Retina (tissue), 1 donor: Measurements from ENCODE around the gene SRGAP1.
A peak's percentile ranks its signal among the peaks of the same experiment; 100 is the strongest.
"Not testable (repeated sequence)": the region's sequence is repeated elsewhere in the genome, so short reads cannot be mapped to it uniquely, and the experiment has no call there.

Source experiments
- DNase-seq: peaks from one replicate; pipeline ENCODE4 v3.0.0-alpha.2; 2016

SRGAP1 gene

DNA sequence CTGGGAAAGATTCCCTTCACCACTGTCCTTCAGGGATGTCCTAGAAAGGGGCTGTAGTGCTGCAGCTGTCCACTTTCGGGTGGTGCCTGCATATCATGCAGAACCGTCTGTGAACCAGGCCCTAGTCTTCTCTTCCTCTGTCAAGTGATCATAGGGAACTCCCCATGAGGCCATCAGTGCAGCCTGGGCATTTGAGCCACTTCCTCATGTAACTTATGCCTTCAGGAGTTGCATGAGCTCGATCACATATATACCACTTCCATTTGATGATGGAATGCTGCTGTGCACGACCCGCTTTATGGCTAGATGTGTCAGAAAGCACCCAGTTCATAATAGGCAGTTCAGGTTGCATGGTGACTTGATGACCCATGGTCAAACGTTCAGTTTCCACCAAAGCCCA lies 287.0 kb downstream of the SRGAP1 start:
- not testable (repeated sequence) for DNase-seq

DNA sequence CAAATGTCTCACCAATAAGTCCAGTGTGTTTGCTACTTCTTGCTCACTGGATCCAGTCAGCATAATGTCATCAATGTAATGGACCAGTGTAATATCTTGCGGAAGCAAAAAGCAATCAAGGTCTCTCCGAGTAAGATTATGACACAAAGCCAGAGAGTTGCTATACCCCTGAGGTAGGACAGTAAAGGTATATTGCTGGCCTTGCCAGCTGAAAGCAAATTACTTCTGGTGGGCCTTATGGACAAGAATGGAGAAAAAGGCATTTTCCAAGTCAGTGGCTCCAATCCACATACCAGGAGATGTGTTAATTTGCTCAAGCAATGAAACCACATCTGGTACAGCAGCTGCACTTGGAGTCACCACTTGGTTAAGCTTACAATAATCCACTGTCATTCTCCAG lies 288.2 kb downstream of the SRGAP1 start:
- DNase-seq = not testable (repeated sequence)

- DNase-seq = no peak
These were observed 292.6 kb downstream of the SRGAP1 start for GRCh38 chr12:64137117-64137516.

DNA sequence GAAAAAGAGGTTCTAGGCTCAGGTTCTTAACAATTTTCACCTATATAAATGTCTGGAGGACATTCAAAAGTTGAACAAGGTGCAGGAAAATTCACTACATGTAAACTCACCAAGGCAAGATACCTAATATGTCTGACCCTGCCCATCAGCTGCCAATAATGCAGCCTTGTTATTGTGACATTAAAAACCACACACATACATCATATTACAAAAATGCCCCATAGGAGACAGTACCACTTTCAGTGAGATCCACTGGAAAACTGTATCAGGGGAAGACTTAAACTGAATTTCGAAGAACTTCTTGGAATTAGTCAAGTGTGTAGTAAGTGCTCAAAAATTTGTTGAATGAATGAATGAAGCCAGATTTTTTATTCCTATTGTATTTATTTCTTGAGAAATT lies 294.5 kb downstream of the SRGAP1 start:
- DNase-seq = no peak

DNA sequence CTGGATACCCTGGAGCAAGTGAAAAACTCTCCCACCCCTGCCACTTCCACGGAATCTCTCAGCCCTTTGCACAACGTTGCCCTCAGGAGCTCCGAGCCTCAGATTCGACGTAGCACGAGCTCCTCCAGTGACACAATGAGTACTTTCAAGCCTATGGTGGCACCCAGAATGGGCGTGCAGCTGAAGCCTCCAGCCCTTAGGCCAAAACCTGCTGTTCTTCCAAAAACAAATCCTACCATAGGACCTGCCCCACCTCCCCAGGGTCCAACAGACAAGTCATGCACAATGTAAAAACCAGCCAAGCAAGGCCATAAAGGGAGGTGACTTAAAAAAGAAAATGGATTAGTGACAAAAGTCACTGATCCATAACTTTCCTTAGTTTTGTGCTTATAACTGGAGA lies 297.9 kb downstream of the SRGAP1 start:
- DNase-seq = no peak

- DNase-seq = no peak
These were observed 298.3 kb downstream of the SRGAP1 start for GRCh38 chr12:64142784-64143183.

- DNase-seq = no peak
These were observed 300.7 kb downstream of the SRGAP1 start for GRCh38 chr12:64145226-64145625.

DNA sequence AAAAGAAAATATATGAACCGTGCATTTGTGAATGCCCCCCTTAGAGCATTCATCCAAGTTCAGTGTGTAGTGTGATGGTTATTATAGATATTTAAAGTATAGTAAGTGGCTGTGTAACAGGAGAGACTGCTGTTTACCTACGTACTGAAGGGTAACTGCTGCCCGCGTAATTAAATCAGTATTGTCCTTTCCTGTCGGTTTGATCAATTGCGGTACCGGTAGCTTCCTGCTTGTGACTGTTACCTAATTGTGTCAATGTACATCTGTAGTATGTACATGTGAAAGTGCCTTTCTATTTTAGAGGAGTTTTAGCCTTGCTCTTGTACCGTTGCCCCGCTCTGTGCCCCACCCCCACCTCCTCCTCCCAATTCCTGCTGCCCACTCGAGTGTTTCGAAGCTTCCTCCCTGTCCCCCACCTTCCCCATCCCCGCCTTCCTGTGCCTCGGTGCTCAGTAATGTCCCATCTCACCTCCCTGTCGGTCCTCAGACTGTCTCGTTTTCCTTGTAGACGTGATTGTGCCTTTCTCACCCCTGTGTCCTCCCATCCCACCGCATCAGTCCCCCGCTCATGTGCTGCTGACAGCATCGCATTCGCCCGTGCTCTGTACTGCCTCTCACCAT lies 302.6 kb downstream of the SRGAP1 start:
- DNase-seq = peak; percentile 24

DNA sequence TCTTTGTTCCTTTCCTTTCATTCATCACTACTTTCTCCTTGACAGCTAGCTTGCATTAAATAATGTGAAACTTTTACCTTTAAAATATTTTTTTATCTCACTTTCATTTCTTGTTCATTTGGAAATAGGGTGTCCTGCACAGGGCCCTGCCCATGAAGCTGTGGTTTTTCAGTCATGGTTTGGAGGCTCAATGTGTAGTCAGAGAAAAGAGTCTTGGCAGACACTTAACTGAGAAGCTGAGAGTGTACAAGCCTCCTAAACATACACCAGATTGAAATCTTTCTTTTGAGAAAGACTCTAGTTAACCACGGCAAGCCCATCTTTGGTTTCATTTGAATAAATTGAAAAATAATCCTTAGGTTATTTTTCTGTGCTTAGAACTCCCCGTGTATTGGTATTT lies 303.4 kb downstream of the SRGAP1 start:
- DNase-seq = no peak

- DNase-seq = no peak
These were observed 310.2 kb downstream of the SRGAP1 start for GRCh38 chr12:64154677-64155076.

GRCh38 chr12:64157110-64157509 lies 312.6 kb downstream of the SRGAP1 start:
- no peak for DNase-seq

GRCh38 chr12:64160021-64160710 lies 315.7 kb downstream of the SRGAP1 start:
- DNase-seq = no peak

DNA sequence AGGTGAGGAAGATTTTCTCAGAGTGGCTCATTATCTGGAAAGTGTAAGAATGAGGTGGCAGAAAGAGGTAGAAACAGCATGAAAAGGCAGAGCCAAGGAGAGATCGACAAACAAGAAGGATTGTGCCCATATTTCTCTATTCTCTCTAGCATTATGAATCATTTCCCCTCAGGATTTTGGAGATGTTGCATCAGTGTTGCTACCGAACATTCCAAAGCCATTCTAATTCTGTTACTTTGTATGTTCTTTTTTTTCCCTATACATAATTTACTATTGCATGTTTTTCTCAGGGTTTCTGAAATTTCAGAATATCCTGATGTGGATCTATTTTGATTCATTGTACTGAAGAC lies 316.2 kb downstream of the SRGAP1 start:
- no peak for DNase-seq

DNA sequence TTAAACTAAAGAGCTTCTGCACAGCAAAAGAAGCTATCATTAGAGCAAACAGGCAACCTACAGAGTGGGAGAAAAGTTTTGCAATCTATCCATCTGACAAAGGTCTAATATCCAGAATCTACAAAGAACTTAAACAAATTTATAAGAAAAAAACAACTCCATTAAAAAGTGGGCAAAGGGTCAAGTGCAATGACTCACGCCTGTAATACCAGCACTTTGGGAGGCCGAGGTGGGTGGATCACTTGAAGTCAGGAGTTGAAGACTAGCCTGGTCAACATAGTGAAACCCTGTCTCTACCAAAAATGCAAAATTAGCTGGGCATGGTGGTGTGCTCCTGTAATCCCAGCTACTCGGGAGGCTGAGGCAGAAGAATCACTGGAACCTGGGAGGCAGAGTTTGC lies 322.1 kb downstream of the SRGAP1 start:
- not testable (repeated sequence) for DNase-seq

- not testable (repeated sequence) for DNase-seq
These were observed 322.5 kb downstream of the SRGAP1 start for GRCh38 chr12:64167041-64167440.

GRCh38 chr12:64170024-64170423 lies 325.5 kb downstream of the SRGAP1 start:
- no peak for DNase-seq

DNA sequence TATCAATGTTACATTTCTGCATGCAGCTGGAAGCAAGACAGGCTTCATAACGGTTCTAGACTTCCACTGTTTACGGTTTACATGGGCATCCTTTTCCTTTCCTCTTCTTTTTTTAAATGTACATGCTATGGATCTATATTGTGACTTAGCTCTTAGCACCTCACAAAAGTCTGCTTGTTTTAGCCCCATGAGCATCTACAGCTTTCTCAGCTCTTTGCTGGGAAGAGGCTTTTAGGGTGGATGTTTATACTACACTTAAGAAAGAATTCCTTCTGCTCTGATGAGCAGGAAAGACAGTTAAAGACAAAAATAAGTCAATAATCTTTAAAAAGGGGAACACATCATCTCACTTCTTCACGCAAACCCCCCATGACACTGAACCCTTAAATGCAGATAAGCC lies 326.2 kb downstream of the SRGAP1 start:
- DNase-seq = no peak

DNA sequence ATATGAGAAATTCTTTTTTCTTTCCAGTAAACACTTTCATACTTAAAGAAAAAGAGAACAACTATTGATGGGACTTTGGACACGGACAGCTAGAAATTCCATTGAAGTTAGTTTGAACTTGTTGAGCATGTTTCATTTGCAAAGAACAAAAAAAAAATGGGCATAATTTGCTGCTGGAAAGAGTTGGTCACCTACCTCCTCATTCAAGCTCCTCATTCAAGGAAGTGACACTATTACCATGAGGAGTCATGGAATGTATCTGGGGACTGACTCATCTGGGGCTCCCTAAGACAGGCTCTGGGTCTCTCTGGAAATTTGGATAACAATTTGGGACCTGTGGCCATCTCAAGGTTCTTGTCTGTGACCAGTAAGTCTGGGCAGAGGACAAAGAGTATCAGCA lies 327.2 kb downstream of the SRGAP1 start:
- DNase-seq = no peak

GRCh38 chr12:64172143-64172970 lies 327.9 kb downstream of the SRGAP1 start:
- no peak for DNase-seq

- no peak for DNase-seq
These were observed 329.0 kb downstream of the SRGAP1 start for GRCh38 chr12:64173456-64173855.

- DNase-seq = no peak
These were observed 330.9 kb downstream of the SRGAP1 start for GRCh38 chr12:64175254-64175945.

DNA sequence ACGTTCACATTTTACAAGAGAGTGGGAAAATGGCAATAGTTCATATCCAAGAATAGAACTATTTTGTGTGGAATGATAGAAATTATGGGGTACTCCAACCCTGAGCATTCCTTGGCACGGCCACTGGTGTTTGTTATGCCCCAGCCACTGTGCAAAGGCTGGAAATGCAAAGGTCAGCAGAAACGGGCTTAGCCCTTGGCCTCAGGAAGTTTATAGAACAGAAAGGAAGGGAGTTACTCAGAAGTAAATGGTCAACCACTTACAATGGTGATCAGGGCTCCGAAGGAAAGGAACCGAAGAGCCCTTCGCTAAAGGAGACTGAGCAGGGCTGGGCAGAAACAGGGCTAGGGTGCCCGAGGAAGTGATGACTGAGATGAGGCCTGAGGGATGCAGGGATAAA lies 332.5 kb downstream of the SRGAP1 start:
- no peak for DNase-seq

GRCh38 chr12:64178122-64178521 lies 333.6 kb downstream of the SRGAP1 start:
- no peak for DNase-seq
